NB4 (cell line): Measurements from ENCODE around the gene GNAO1.

Source experiments
- MYC ChIP-seq: IDR thresholded peaks from 2 replicates; pipeline ENCODE4 v1.6.1; 2011; ENCODE audit warnings: low read depth, low read length
- POLR2A ChIP-seq: IDR thresholded peaks from 2 replicates; pipeline ENCODE4 v1.6.1; 2011; ENCODE audit warnings: mild to moderate bottlenecking; ENCODE audit not compliant: insufficient read length; ENCODE audit errors: extremely low read depth
- TF ChIP-seq, protein P1 (sequence below): IDR thresholded peaks from one replicate; pipeline ENCODE4 v1.5.1; 2012; ENCODE audit warnings: low read depth, low read length
- TF ChIP-seq, protein P2 (sequence below): IDR thresholded peaks from 2 replicates; pipeline ENCODE4 v1.6.1; 2011; ENCODE audit warnings: low read depth, low read length

DNA sequence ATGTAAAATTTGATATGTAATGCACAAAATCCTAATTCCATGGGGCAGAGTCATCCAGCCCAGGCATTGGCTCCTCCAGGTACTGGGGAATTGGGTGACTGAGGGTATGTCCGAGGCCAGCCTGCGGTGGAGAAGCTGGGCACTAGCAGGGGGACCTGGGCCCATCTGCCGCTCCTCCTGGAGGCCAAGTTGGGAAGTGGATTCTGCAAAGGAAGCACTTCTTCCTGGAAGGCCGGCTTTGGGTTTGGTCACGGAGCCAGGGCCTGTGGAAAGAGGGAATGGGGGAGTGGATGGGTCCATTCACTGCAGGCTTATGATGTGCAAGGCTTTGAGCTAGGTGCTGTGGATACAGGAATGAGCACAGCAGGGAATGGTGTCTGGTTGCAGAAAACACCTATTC lies 85.8 kb downstream of the GNAO1 start:
- TF ChIP-seq, protein P1, sequence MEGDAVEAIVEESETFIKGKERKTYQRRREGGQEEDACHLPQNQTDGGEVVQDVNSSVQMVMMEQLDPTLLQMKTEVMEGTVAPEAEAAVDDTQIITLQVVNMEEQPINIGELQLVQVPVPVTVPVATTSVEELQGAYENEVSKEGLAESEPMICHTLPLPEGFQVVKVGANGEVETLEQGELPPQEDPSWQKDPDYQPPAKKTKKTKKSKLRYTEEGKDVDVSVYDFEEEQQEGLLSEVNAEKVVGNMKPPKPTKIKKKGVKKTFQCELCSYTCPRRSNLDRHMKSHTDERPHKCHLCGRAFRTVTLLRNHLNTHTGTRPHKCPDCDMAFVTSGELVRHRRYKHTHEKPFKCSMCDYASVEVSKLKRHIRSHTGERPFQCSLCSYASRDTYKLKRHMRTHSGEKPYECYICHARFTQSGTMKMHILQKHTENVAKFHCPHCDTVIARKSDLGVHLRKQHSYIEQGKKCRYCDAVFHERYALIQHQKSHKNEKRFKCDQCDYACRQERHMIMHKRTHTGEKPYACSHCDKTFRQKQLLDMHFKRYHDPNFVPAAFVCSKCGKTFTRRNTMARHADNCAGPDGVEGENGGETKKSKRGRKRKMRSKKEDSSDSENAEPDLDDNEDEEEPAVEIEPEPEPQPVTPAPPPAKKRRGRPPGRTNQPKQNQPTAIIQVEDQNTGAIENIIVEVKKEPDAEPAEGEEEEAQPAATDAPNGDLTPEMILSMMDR, result no peak
- TF ChIP-seq POLR2A (no peak), MYC (no peak)
- TF ChIP-seq, protein P2, sequence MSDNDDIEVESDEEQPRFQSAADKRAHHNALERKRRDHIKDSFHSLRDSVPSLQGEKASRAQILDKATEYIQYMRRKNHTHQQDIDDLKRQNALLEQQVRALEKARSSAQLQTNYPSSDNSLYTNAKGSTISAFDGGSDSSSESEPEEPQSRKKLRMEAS, result no peak
